Measurements from ENCODE around the gene LONP1. TPM values are rescaled to one million over a fixed set of nuclear protein-coding genes. Genes with fewer than 3 reads are reported as not detected.

Gene LONP1
- total and polyA plus RNA-seq, 2 of the 8 experiments (the other 6 are each of a cell fraction or from before 2014, with no cell fraction given) = 98.1 to 117 TPM

GRCh38 chr19:5664515-5664914 is 55.4 kb downstream of the LONP1 start:
- no peak overlapping the region for H2AK5ac ChIP-seq (ENCODE audit: low read depth, low read length)
- H2BK120ac ChIP-seq (replicated peaks; ENCODE audit: low read depth, low read length) = no peak overlapping the region
- H3K79me1 ChIP-seq (ENCODE audit: low read depth, low read length) = peaks cover 3% of the 10 kb centered on the region; the same call in 1 of the 2 replicates
- no peak for FAIRE-seq
- H2AFZ ChIP-seq (ENCODE audit: low read length) = no peak overlapping the region
- H3K4me2 ChIP-seq (ENCODE audit: insufficient read depth in 1 of 2, low read depth in 2 of 2, low read length in 2 of 2) = no peak overlapping the region
- no peak overlapping the region for H3K9ac ChIP-seq (replicated peaks in 1 of 4; ENCODE audit: extremely low read depth in 1 of 4, low read depth in 3 of 4, low read length in 3 of 4)
- peaks cover 47 to 94% (median 69%) of the 10 kb centered on the region in 4 experiments for H3K36me3 ChIP-seq (ENCODE audit: control insufficient read depth in 2 of 4, insufficient read depth in 4 of 4, low read length in 3 of 4)
- H2BK12ac ChIP-seq (ENCODE audit: low read depth, low read length) = no peak overlapping the region
- no peak overlapping the region for H2BK15ac ChIP-seq (ENCODE audit: low read length)
- H3K23ac ChIP-seq (ENCODE audit: insufficient read length) = no peak overlapping the region
- H3K18ac ChIP-seq (ENCODE audit: extremely low read depth, low read length) = no peak overlapping the region
- H3K79me2 ChIP-seq (ENCODE audit: control insufficient read depth in 1 of 2, insufficient read depth in 2 of 2, low read length in 2 of 2) = no peaks in the 10 kb centered on the region
- no peak overlapping the region for H4K91ac ChIP-seq (replicated peaks; ENCODE audit: insufficient read length, low read length)
- H3K4me1 ChIP-seq (replicated peaks in 1 of 4; ENCODE audit: control insufficient read depth in 3 of 4, insufficient read depth in 4 of 4, low read length in 3 of 4) = peaks cover 0 to 9% (median 5%) of the 10 kb centered on the region in 4 experiments; a peak in 5 of 7 replicates
- no peak overlapping the region for H2BK20ac ChIP-seq (ENCODE audit: low read length)
- ChIA-PET CTCF (ENCODE audit: partially characterized antibody) (interaction anchor here (1.1 to 1.5 kb wide), 2 partner anchors 25 to 60 kb away, joined by 3 to 6 read pairs; partner anchors contain the start of gene RPL36), POLR2A (ENCODE audit: partially characterized antibody) (interaction anchor here (0.6 to 4.1 kb wide), 6 partner anchors 13 to 75 kb away, joined by 3 to 17 read pairs (median 3); no protein-coding TSS in a partner anchor)
- H4K5ac ChIP-seq (ENCODE audit: insufficient read length, low read depth, low read length) = no peak overlapping the region
- H4K20me1 ChIP-seq (replicated peaks in 1 of 2; ENCODE audit: control insufficient read depth in 1 of 2, insufficient read depth in 2 of 2, low read length in 2 of 2) = peaks cover 3 to 12% of the 10 kb centered on the region in 2 experiments
- no peaks in the 10 kb centered on the region for H3K27me3 ChIP-seq (replicated peaks in 1 of 4; ENCODE audit: control insufficient read depth in 3 of 4, extremely low read depth in 1 of 4, insufficient read depth in 3 of 4, low read length in 3 of 4)
- H2BK5ac ChIP-seq (ENCODE audit: low read depth, low read length) = no peak overlapping the region
- 78% methylated on average over 2 of the region's 2 CpGs; no CpG with 5 or more reads in 1 of the 2 experiments for WGBS, 2 experiments (ENCODE audit: extremely low coverage in 1 of 2, insufficient coverage in 1 of 2, insufficient read length in 1 of 2, insufficient replicate concordance in 2 of 2, low coverage in 1 of 2, low lambda C conversion rate in 2 of 2, missing lambda C conversion rate in 1 of 2)
- TF ChIP-seq CBX8 (IDR thresholded peaks at IDR 0.05; ENCODE audit: borderline replicate concordance, low read depth, low read length) (no peak), PHF8 (conservative IDR thresholded peaks at IDR 0.05; ENCODE audit: low read depth, low read length) (no peak), RFX5 (IDR thresholded peaks at IDR 0.05; ENCODE audit: borderline replicate concordance, low read depth, low read length) (no peak), USF2 (IDR thresholded peaks at IDR 0.05; ENCODE audit: low read length) (no peak), KDM5A (IDR thresholded peaks at IDR 0.05; ENCODE audit: low read length) (no peak), KDM1A (IDR thresholded peaks at IDR 0.05; ENCODE audit: borderline replicate concordance, low read length) (no peak), POLR2AphosphoS5 (IDR thresholded peaks at IDR 0.05; ENCODE audit: low read depth, low read length) (no peak), ATF3 (IDR thresholded peaks at IDR 0.05; ENCODE audit: insufficient read depth, low read depth, low read length) (no peak), BACH1 (IDR thresholded peaks at IDR 0.05; ENCODE audit: low read length) (no peak)
- H3K9me3 ChIP-seq (ENCODE audit: insufficient read depth in 2 of 2, low read depth in 1 of 2, low read length in 1 of 2) = no peaks in the 10 kb centered on the region
- no peak for DNase-seq (ENCODE audit: low read depth in 1 of 2, low spot score in 2 of 2)
- H3K14ac ChIP-seq (ENCODE audit: insufficient read length) = no peak overlapping the region
- H3K56ac ChIP-seq (replicated peaks; ENCODE audit: insufficient read length, low read depth, low read length) = no peak overlapping the region
- no peak overlapping the region for H3K4ac ChIP-seq (replicated peaks; ENCODE audit: insufficient read length, low read depth, low read length)
- H4K8ac ChIP-seq (ENCODE audit: extremely low read depth, insufficient read depth, low read length) = no peak overlapping the region
- H3K23me2 ChIP-seq (ENCODE audit: low read depth, low read length) = no peaks in the 10 kb centered on the region
- H3K27ac ChIP-seq (ENCODE audit: low read depth, low read length) = no peak overlapping the region
- H3K4me3 ChIP-seq (ENCODE audit: extremely low read depth in 1 of 4, insufficient read depth in 2 of 4, low read depth in 3 of 4, low read length in 4 of 4) = no peak overlapping the region

Measured in H1 (cell line).